ENCODE measurements around the gene TRIM68.

TRIM68 gene, protein sequence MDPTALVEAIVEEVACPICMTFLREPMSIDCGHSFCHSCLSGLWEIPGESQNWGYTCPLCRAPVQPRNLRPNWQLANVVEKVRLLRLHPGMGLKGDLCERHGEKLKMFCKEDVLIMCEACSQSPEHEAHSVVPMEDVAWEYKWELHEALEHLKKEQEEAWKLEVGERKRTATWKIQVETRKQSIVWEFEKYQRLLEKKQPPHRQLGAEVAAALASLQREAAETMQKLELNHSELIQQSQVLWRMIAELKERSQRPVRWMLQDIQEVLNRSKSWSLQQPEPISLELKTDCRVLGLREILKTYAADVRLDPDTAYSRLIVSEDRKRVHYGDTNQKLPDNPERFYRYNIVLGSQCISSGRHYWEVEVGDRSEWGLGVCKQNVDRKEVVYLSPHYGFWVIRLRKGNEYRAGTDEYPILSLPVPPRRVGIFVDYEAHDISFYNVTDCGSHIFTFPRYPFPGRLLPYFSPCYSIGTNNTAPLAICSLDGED

DNA sequence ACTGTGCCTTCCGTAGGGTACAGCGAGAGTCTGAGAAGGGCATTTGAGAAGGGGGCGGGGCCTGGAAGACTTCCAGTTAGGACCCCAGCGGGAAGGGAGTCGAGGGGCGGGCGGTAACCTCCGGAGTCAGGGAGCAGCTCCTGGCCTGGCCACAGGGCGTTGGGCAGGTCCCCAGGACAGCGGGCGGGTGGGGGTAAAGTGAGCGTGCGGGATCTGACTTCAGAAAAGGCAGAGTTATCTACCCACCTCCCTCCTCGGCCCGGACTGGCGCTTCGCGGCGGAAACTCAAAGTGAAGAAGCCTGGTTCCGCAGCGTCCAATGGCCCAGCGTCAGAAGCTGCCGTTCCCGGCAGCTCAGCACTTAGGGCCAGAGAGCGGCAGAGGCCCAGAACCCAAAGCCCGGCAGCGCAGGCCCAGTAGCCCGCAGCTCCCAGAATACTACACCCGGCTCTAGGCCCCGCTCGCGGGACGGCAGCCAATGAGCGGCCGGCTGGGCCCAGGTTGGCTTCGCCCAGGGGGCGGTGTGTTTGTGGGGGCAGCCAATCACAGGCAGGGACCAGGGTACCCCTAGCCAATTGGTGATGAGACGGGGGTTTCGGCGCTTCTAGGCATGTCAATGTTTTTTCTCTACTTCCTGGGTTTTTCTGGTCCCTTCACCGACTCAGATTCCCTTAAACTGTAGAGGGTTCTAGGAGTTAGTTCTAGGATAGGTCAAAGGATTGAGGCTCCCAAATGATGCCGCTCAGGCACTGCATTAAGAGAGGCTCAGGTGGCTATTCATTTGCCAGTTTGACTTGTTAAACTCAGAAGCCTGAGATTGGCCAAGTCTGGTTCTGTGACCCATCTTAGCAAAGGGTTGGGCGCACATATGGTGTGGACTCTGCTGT lies at the start of gene TRIM68:
Gene TRIM68 (minus strand): TSS at position 451 of the 886 bp plus-strand sequence. CDS start 2,727 bp downstream, outside the sequence.
- DNase-seq = peak; percentile 97

DNA sequence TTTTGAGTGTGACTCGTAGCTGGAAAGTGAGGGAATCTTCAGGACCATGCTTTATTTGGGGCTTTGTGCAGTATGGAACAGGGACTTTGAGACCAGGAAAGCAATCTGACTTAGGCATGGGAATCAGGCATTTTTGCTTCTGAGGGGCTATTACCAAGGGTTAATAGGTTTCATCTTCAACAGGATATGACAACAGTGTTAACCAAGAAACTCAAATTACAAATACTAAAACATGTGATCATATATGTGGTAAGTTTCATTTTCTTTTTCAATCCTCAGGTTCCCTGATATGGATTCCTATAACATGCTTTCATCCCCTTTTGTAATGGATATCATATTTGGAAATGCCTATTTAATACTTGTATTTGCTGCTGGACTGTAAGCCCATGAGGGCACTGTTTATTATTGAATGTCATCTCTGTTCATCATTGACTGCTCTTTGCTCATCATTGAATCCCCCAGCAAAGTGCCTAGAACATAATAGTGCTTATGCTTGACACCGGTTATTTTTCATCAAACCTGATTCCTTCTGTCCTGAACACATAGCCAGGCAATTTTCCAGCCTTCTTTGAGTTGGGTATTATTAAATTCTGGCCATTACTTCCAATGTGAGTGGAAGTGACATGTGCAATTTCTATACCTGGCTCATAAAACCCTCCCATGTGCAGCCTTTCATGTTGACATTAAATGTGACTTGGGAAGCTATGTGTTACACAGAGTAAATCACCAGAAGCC lies 46.8 kb upstream of the TRIM68 start:
- DNase-seq = no peak

DNA sequence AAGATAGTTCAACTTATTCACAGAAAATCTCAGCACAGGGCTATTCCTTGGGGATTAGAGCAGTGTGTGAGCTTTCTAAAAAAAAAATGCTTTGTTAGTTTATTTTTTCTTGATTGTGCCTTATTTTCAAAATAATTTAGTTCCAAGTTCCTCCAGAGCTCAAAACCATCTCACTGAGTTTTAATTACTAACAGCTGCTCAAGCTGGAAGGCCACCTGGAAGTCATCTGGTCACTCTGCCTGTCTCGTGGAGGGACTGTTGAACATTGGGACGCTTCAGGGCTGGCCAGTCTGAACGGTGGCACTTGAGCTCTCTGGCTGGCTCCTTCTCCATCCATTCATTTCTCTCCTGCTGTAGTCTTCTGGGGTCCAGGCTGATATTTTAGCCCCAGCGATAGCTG lies 39.7 kb upstream of the TRIM68 start:
- no peak for DNase-seq

DNA sequence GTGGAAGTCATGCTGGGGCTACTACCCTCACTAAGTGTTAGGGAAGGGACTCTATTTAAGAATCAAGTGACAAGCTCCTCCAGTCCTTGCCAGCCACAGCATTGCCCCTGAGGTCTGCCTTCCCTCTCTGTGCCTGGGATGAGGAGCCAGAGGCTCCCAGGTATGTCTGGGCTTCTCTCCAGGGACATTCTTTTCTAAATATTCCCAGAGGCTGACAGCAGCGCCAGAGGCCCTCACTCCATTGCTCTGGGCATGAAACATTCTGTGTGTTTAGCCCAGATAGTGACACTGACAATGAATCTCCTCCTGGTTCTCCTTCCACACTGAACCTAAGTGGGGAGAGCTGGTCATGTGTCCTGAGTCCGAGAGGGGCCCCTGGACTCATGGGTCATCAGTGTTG lies 37.9 kb upstream of the TRIM68 start:
- no peak for DNase-seq

DNA sequence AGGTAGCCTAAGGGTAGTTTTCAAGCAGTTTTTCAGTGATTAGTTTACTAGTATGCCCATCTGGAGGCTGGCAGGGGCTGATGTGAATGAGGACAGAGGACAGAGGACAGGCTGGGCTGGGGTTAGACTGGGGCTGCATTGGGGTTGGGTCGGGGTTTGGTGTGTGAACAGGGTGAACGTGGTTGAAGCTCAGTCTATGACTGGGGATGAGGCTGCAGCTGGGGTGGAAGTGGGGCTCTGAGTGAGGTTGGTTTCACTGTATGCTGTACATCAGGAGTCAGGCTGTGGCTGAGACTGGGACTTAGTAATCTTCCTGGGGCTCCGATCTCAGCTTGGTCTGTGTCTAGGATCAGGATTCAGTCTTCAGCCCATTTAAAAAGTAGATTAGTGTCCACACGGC lies 36.2 kb upstream of the TRIM68 start:
- no peak for DNase-seq

DNA sequence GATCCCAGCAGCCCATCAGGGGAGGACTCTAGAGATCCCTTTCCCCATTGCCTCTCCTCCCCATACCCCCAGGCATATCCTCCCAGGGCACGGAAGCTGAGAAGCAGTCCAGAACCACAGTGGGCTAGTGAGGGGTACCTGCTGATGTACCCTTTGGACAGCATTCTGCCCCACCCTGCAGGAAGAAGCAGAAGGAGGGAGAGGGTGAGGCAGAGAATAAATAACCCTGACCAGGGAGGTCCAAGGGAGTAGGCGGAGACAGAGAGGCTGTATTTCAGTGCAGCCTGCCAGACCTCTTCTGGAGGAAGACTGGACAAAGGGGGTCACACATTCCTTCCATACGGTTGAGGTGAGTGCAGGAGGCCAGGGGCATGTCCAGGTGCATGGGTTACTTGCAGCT lies 35.7 kb upstream of the TRIM68 start, which contains the start of gene OR51E1:
Gene OR51E1 (plus strand): TSS at position 301 of the 400 bp plus-strand sequence. CDS start 8,545 bp downstream, outside the sequence.
- no peak for DNase-seq

DNA sequence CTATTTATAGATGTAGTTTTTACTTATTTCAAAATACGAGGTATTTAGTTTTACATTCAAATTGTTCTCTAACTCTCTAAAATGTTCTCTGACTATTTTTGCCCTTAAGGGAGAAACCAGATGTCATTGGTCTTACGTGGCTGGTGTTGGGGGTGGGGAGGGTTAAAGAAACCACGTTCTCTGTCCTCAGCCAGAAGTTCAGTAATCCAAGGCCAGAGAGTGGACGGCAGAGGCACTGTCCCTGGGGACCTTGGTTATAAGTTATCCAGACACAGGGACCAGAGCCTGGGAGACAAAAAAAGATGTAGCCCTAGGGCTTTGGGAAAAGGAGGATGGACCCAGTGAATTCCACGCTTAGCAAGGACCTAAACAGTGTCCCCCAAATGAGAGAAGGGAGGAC lies 35.0 kb upstream of the TRIM68 start:
- DNase-seq = no peak

DNA sequence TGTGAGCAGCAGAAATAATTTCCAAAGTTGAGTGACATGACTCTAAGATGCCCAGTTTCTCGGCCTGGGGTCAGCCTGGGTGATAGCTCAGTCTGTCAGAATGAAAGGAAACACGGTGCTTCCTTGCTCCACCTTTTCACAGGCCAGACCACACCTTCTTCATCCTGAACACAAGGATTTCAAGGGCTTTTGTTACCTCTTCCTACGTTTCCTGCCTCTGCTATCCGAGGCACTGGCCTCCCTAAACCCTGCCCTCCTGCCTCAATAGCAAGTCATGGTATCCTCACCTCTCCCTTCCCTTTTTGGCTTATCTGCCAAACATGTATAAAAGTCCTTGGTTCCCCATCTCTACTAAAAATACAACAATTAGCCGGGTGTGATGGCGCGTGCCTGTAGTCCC lies 34.0 kb upstream of the TRIM68 start:
- no peak for DNase-seq

DNA sequence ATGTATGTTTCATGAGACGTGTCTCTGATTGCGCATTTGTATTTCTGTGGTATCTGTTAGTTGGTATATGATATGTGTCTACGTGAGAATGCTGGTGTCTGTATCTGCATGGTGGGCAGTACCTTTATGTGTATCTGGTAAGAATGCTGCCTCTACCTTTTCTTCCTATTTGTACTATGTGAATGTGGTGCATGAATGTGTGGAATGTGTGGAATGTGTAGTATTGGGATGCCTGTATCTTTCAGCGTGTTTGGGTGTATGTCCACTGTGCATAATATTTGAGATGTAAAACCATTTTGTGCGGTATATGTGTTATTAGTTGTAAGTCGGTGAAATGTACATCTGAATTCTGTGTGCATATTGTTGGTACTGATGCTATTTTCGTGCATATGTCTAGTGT lies 33.5 kb upstream of the TRIM68 start:
- DNase-seq = no peak

DNA sequence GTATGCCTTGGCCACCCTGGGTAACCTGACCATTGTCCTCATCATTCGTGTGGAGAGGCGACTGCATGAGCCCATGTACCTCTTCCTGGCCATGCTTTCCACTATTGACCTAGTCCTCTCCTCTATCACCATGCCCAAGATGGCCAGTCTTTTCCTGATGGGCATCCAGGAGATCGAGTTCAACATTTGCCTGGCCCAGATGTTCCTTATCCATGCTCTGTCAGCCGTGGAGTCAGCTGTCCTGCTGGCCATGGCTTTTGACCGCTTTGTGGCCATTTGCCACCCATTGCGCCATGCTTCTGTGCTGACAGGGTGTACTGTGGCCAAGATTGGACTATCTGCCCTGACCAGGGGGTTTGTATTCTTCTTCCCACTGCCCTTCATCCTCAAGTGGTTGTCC lies 31.9 kb upstream of the TRIM68 start:
- no peak for DNase-seq

DNA sequence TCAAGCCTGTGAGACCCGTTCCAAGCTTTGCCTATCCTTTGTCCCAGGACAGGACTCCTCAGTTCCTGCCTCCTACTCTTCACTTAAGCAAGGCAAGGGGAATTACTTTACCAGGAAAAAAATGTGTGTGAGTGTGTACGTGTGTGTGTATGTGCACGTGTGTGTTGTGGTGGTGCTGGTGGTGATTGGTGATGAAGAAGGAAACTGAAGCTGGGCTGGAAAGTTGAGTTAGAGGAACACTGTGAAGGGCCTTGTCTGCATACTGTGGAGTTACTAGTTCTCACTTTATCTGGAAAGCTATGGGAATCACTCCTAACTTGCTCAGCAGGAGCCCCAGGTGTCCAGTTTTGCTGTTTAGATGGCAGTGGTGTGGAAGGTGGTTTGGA lies 29.6 kb upstream of the TRIM68 start:
- DNase-seq = no peak

DNA sequence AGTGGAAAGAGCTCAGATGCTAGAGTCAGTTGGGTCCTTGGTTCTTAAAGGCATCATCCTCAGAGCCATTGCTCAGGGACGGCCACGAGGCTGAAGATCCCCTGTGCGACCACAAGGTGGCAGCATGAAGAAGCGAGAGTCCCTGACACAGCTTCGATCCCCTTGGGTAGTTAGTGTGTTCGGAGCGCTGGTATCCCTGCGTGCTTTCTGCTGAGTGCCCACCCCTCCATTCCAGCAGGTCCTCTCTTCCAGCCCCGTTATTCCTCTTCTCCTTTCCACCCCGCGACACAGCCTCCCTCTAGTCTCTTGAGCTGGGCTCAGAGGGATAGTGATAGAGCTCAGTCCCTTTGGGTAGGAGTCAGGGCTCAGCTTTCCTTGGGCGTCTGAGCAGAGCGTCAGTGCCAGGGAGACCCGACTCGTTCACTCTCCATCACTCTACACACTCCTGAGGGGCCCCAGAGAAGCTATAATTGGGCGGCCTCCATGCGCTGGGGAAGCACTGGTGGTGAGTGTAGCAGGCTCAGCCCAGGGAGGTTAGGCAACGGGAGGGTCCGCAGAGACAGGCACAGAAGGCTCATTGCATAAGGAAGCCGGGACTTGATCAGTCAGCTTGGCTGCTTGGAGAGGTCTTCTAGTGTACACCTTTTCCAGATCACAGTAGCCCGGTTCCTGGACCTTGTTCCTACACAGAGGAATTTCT lies 29.1 kb upstream of the TRIM68 start, which contains the start of gene OR51D1:
Gene OR51D1 (plus strand): TSS at position 516 of the 700 bp plus-strand sequence. CDS start 2,314 bp downstream, outside the sequence.
- peak; percentile 78 for DNase-seq

DNA sequence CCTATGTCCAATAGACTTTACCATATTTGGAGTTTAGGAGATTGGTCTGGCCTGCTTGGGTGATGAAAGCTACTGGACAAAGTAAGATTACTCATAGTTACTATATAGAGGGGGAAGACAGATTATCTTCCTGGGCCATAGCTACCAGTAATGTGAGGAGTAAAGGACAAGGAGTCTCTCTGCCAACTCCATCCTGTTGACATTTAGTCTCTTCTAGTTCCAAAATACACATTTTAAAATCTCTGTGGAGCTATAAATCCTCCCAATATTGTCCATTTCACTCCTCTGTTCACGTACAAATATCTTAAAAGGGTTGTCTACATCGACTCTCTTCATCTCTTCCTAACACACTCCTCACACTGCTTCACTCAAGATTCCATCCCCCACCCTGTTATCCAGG lies 28.1 kb upstream of the TRIM68 start:
- no peak for DNase-seq

DNA sequence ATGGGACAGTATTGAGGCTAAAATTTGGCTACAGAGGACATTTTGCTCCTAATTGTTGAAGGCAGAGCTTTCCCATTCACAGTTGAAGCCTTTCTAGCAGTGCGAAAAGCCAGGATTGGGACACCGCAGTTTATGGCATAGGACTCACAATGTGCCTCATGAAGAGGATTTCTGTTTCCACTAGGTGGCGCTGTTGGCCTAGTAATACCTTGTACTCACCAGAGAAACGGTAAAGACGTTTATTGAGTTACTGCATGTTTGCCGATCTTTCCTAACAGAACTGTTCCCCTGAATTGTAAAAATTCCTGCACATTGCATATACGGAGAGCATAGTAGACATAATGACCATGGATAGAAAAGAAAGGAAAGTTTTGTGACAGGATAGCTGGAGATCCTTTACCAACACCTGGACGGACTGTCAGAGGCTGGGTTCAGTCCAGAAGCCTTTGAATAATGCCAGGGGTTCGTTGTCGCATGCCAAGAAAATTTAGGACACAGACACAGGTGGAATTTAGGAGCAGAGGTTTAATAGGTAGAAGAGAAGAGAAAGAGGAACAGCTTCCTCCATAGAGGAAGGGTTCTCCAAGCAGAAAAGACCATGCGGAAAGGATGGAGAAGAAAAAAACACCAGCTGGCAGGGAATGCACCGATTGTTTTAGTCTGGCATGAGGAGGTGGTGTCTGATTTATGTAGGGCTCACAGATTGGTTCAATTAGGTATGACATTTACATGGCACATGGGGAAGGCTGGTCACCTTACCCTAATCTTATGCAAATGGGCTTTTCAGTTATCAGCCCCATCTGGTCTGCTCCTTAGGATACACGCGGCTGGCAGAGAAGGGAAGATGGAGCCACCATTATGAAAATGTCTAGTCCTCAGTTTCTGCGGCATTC lies 18.4 kb upstream of the TRIM68 start:
- peak; percentile 64 for DNase-seq

DNA sequence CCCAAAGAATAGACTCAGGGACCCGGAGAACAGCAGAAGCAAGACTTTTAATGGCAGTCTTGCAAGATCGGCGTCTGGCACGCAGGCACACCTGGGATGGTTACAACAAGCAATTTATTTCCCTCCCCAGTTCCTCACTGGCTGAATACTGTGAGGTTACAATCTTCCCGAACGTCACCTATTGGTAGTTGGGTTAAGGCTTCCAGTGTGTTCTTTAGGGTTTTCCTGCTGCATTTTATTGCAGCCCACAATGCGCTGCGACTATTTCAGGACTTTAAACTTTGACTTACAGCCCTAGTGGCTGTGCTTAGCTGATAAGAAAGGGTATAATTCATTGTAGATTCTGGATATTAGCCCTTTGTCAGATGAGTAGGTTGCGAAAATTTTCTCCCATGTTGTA lies 11.5 kb upstream of the TRIM68 start:
- DNase-seq = no peak

DNA sequence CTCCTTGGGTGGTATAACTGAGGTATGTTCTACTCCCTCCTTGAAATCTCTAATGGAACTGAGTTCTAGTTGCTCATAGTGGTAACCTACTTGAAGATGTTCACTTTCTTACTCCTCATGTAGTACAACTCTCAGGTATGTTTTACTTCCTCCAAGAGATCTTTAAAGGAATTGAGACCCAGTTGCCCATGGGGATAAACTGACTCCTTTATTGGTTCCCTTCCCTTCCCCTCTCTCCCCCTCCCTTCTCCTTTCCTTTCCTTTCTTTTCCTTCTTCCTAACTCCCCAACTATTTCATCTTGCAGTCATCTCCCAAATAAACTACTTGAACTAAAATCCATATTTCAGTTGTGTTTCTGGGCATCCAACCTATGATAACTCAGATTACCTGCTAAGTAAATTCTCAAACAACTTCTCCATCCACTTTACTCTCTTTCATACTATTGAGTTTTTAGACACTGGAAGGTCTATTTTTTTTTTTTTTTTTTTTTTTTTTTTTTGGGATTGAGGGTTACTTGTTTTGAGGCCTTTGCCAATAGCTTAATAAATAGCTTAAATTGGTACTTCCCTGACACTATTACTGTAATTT lies 7.9 kb upstream of the TRIM68 start:
- no peak for DNase-seq

DNA sequence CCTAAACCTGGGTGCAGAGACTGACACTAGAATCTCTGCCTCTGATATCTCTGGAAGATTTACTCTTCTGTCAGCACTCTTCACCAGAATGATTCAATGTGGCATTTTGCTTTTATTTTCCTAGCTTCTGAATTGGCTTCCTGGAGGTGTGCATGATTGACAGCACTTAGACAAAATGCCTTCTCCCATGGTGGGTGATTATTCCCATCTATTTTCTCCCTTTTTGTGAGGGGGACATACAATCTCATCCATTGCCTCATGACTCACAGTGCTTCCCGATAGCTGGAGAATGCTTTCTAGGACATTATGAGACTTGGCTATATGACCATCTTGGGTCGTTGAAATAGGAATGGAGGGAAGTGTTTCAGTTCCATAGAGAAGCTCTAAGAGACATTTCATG lies 4.0 kb upstream of the TRIM68 start:
- DNase-seq = no peak

DNA sequence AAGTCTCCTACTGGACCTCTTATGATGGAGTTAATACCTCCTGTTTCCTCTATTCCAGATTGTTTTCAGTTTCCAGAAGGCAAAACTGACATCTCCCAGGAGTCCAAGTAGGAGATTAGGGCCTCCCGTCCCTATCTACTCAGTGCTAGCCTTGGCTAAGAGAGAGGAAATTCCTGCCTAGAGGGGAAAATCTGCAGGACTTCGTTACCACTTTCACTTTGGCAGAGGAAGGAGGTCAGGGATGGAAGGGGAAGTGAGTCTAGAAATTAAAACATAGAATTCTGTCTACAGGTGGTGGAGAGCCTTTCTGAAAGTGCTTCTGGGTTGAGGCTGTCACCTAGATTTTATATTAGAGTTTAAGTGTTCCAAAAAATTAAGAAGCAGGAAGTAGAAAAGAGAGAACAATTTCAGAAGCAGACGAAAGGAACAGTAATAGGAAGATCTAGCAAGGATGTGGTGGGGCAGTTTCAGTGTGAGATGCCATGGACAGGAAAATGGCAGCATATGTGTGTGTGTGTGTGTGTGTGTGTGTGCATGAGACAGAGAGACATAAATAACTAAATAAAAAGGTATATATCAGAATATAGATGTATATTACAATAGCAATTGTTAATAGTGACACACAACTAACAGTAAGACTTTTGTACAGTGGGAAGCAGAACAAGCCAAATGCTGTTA lies 2.4 kb upstream of the TRIM68 start:
- DNase-seq = no peak

DNA sequence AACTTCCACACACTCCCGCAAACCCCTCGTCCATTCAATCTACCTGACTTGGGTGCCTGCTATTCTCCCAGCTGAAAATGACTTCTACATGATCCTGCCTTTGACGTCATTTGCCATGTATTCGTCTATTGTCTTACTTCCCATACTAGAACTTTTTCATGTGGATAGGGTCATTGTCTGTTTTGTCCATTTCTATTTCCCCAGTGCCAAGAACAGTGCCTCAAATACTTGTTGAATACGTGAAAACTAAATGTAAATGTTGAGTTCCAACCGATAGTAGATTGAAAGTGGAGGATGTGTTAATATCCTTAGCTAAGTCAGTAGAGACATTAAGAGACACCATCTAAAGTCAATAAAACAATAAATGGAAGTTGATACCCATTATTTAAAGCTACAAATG lies 935 bp downstream of the TRIM68 start:
- DNase-seq = no peak
